NCI-H1436 (cell line): ENCODE results near the gene ATOH8.

ENCODE experiments used
- DNase-seq: peaks from one replicate; lab custom pipeline; 2025; lab: John Stamatoyannopoulos, UW

ATOH8 gene

GRCh38 chr2:85802354-85803103, 48.7 kb downstream of the ATOH8 start:
- no peak for DNase-seq

- DNase-seq, result no peak
Measured at GRCh38 chr2:85803704-85804425, 50.1 kb downstream of the ATOH8 start.

- no peak for DNase-seq
Measured at GRCh38 chr2:85804583-85804982, 50.8 kb downstream of the ATOH8 start.

GRCh38 chr2:85806358-85807118, 52.7 kb downstream of the ATOH8 start:
- DNase-seq, result no peak

- no peak for DNase-seq
Measured at GRCh38 chr2:85807756-85808155, 54.0 kb downstream of the ATOH8 start.

- no peak for DNase-seq
Measured at GRCh38 chr2:85810371-85811179, 56.8 kb downstream of the ATOH8 start.

- DNase-seq, result no peak
Measured at GRCh38 chr2:85811180-85812093, 57.6 kb downstream of the ATOH8 start.

- no peak for DNase-seq
Measured at GRCh38 chr2:85812094-85812735, 58.4 kb downstream of the ATOH8 start.

- DNase-seq, result no peak
Measured at GRCh38 chr2:85813211-85813981, 59.6 kb downstream of the ATOH8 start.

GRCh38 chr2:85813982-85814801, 60.4 kb downstream of the ATOH8 start:
- peak; percentile 73 for DNase-seq

GRCh38 chr2:85814802-85815550, 61.2 kb downstream of the ATOH8 start:
- no peak for DNase-seq

GRCh38 chr2:85819811-85820510, 66.2 kb downstream of the ATOH8 start:
- no peak for DNase-seq

GRCh38 chr2:85822766-85823165, 69.0 kb downstream of the ATOH8 start:
- DNase-seq, result no peak

GRCh38 chr2:85823951-85824350, 70.2 kb downstream of the ATOH8 start:
- no peak for DNase-seq

- DNase-seq, result peak; percentile 78
Measured at GRCh38 chr2:85826990-85827878, 73.4 kb downstream of the ATOH8 start.

GRCh38 chr2:85827879-85828569, 74.2 kb downstream of the ATOH8 start:
- no peak for DNase-seq
